Adipocyte (in vitro differentiated cells): ENCODE measurements around the gene MBNL3.
"Not testable (repeated sequence)": the region's sequence is repeated elsewhere in the genome, so short reads cannot be mapped to it uniquely, and the experiment has no call there.

Experiments
- DNase-seq: peaks from one replicate; pipeline ENCODE4 v3.0.0-alpha.2; 2015; ENCODE audit warnings: low read depth
- H3K27me3 ChIP-seq: replicated peaks from 2 replicates; pipeline ENCODE4 v1.7.0; 2013; ENCODE audit warnings: mild to moderate bottlenecking, low read length, moderate library complexity; ENCODE audit not compliant: control insufficient read depth, insufficient read depth
- H3K36me3 ChIP-seq: 2 replicates; pipeline ENCODE4 v1.7.0; 2013; ENCODE audit warnings: low read length, mild to moderate bottlenecking, moderate library complexity; ENCODE audit not compliant: control insufficient read depth, insufficient read depth, severe bottlenecking
- H3K4me1 ChIP-seq: 2 replicates; pipeline ENCODE4 v1.7.0; 2013; ENCODE audit warnings: mild to moderate bottlenecking, low read length, moderate library complexity; ENCODE audit not compliant: control insufficient read depth, insufficient read depth
- H3K4me3 ChIP-seq: 2 replicates; pipeline ENCODE4 v1.7.0; 2013; ENCODE audit warnings: mild to moderate bottlenecking, low read length, moderate library complexity
- H3K9ac ChIP-seq: 2 replicates; pipeline ENCODE4 v1.7.0; 2013; ENCODE audit warnings: mild to moderate bottlenecking, low read length, moderate library complexity
- H3K9me3 ChIP-seq: 2 replicates; pipeline ENCODE4 v1.7.0; 2013; ENCODE audit warnings: mild to moderate bottlenecking, low read length, moderate library complexity; ENCODE audit not compliant: control insufficient read depth

Gene MBNL3

DNA sequence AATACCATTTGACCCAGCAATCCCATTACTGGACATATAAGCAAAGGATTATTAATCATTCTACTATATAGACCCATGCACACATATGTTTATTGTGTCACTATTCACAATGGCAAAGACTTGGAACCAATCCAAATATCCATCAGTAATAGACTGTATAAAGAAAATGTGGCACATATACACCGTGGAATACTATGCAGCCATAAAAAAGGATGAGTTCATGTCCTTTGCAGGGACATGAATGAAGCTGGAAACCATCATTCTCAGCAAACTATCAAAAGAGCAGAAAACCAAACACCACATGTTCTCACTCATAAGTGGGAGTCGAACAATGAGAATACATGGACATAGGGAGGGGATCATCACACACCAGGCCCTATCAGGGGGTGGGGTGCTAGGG is 161.9 kb downstream of the MBNL3 start:
- not testable (repeated sequence) for H3K9ac ChIP-seq, H3K4me3 ChIP-seq, H3K4me1 ChIP-seq, H3K27me3 ChIP-seq, H3K36me3 ChIP-seq, DNase-seq
- peaks cover 13% of the 10 kb centered on the region for H3K9me3 ChIP-seq
